Fibroblast of skin of right quadriceps (primary cell): Measurements from ENCODE around the gene TBC1D30.
"Not testable (repeated sequence)": the region's sequence is repeated elsewhere in the genome, so short reads cannot be mapped to it uniquely, and the experiment has no call there.

Experiments
- DNase-seq: peaks from one replicate; pipeline ENCODE4 v3.0.0-alpha.2; 2013

The TBC1D30 gene

DNA sequence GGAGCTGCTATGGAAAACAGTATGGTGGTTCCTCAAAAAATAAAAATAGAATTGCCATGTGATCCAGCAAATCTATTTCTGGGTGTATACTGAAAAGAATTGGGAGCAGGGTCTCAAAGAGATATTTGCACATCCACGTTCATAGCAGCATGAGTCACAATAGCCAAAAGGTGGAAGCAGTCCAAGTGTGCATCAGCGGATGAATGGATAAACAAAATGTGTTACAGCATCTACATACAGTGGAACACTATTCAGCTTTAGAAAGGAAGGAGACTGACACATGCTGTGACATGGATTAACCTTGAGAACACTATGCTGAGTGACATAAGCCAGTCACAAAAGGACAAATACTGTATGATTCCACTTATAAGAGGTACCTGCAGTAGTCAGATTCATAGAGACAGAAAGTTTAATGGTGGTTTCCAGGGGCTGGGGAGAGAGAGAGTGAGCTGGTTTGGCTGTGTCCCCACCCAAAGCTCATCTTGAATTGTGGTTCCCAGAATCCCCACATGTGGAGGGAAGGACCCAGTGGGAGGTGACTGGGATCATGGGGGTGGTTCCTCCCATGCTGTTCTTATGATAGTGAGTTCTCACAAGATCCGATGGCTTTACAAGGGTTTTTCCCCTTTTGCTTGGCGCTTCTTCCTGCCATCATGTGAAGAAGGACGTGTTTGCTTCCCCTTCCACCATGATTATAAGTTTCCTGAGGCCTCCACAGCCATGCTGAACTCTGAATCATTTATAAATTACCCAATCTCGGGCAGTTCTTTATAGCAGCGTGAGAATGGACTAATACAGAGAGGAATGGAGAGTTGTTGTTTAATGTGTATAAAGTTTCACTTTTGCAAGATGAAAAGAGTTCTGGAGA lies 17.6 kb upstream of the TBC1D30 start:
- peak; percentile 73 for DNase-seq

DNA sequence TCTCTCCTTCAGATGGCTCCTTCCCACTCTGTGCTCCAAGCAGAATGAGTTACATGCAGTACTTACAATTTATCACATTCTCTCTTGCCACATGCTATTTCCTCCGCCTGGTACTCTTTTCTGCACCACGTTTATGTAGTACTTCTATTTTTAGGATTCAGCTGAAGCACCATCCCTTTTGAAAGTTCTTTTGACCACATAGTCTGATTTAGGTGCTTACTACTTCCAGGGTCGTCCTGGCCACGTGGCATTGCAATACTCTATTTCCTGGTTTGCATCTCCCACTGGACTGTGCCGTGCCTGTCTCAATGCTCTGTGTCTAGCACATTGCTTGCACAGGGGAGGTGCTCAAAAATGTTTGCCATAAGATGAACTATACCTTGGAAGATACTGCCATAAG lies 16.3 kb upstream of the TBC1D30 start:
- no peak for DNase-seq

DNA sequence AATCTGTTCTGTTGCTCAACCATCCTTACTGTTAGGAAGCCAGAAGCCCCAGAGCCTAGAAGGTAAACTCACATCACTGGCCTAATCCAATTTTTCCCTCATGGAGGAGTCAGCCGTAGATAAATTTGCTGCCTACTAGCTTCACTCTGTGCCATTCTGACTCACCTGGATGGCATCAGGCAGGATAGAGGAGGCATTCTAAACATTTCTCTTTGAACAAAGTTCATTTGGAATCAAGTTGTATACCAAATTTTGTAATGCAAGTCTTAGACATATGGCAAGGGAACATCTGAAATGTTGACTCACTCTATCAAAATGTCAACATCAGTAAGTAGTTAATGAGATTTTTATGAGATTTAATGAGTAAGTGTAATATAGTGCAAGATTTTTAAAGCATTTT lies 13.6 kb upstream of the TBC1D30 start:
- peak; percentile 48 for DNase-seq

DNA sequence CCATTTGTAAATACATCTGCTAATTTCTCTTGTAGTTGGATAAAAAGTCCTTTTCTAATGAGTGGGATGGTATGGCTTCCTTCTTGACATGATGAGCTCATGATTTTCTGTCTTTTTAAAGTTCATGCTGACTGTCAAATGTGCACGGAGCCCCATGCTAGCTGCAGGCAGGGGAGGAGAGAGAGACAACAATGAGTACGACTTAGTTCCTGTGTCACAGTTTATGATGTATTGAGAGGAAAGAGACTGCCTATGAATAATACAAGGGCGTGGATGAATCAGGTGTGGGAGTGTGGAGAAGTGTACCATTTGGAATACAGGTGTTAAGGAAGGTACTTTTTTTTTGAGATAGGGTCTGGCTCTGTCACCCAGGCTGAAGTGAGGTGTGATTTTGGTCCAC lies 10.7 kb upstream of the TBC1D30 start:
- no peak for DNase-seq

DNA sequence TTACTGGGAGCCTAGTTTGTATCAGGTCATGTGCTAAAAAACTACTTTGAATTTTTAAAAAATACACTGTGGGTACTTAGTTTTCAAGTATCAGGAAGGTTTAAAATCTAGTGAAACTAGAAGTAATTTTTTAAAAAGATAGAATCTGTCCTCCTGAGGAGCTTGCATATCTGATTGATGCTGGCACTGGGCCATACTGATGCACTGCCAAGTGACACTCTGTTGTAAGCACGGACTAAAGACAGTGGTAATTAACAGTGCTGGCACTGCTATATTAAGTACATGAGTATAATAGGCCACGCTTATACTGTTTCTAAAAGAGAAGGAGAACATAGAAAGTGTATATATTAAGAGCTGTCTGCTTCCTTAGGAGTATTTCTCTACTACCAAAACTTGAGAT lies 10.0 kb upstream of the TBC1D30 start:
- DNase-seq, result no peak

DNA sequence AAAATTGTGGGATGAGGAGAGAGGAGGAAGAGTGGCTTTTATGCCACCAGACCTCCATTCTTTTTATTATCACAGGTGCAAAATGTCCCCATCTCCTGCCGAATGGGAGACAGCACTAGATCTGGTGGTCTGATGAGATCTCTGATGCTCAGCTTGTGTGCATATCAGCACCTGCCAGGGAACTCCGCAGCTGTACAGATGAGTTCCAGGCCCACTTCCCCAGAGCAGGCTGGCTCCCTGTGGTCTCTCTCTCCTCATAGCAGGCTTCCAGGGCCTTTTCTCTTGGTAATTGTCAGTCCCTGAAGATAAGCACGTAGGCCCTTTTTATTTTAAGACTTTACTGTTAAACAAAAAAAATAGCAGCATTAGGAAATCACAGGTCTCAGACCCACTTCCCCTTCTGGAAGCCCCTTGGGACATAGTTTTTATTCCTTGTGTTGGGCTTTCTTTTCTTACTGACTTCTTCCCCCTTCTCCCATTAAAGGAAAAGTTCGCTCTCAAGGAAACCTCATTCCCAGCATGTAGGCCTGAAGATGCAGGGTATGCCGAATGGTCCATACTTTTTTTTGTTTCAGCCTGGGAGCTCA lies 4.5 kb upstream of the TBC1D30 start:
- no peak for DNase-seq

DNA sequence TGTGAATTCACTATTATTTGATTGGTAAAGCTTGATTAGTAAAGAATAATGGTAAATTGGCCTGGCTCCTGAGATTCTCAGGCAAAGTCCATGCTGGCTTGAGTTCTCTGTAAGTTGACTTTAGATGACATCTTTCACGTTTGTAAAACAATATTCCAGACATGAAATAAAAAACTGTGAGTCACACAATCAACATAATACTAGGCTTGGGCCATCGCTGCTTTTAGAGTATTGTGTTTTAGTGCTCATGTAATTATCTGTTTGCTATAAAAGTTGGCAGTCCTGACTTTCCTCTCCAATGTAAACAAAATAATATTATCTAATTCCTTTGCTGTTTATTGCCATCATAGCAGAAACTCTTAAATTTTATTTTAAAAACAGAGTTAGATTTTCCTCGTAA lies 3.9 kb upstream of the TBC1D30 start:
- DNase-seq, result no peak

DNA sequence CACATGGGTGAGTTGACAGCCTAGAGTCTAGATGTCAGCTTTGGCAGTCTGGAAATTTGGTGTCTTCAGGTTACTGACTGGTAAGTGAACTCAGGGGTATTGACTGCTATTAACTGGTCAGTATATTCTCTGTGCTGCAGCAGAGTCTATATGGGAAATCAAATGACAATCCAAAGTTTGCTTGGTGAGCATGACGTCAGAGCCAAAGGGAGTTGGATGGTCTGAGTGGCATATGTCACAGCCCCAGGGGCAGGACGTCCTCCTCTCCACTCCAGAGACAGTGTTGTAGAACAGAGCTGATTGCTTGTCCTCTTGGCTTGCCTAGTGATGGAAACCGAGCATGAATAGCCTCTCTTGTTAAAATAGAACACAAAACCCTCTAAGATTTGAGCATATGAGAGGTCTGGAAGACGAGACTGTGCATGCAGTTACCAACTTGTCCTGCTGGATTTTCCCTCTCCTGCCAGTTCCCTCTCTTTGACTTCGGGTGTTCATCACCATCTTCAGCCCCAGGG lies 3.3 kb upstream of the TBC1D30 start:
- DNase-seq, result no peak

DNA sequence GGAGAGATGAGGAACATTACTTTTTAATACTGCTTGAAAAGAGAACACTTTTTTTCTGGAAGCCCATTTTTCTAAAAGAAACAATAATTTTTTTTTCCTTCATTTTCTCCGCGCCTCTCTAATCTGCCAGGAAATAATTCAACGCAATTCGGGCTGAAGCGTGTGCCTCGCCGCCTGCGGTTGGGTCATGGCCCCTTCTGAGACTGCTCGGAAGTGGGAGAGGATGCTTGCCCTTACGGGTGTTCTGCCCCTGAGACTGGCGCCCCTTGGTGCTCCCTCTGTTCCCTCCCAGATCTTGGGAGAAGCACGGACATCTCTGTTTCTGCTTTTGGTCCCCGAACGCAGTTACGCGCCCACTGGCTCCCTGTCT lies 332 bp upstream of the TBC1D30 start:
- DNase-seq, result no peak

DNA sequence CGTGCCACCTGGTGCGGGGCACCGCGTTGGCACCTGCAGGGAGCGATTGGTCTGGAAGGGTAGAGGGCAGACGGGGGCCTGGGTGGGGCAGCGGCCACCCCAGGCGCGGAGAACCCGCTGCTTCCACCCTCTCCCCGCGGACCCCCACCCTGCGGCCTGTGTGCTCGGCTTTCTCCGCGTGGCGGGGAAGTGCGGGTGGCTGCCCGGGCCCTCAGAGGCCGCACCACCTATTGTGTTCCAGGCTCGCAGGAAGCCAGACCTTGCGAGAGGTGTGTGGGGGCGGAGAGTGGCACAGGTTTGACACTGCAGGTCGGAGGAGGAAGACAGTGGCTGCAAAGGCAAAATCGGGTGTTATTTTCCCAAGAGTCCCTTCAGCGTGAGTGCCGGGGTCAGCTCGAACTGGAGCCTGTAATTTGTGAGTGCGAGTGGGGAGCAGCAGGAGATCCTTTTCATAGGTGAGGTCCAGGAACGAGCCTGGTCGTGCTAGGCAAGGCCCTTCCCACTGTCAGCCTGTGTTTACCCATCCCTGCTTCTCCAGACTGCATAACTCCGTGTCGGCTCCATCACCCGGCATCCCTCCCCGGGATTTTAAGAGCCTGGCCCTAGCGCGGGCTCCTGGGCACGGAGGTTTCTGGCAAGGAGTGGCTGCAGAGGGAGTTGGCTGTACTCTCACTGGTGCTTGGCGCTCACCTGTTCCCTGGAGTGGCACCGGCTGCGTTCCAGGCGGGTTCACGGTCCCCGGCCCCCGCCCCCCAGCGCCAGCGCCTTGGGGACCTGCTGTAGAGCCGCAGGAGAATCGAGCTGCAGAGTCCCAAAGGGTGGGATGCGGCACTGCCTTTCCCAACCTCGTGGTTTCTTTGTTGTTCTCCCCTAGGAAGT lies 935 bp downstream of the TBC1D30 start:
- no peak for DNase-seq

DNA sequence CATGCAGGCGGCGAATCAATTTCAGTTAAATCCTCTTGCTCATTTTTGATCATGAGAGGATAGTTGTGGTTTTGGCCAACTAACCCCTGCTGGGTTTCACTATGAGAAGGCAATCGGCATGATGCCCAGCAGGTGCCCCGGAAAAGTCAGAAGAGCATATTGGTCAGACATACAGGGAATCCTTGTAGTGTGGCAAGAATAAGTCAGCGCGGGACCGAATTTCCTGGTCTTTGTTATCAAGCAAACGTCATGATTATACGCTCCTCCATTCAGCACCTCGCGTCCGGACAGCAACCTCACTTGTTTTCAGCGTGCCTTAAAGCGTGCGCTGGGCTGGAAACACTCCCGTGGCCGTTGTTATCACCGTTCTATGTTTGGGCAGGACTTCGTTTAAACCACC lies 1.8 kb downstream of the TBC1D30 start:
- peak; percentile 46 for DNase-seq

DNA sequence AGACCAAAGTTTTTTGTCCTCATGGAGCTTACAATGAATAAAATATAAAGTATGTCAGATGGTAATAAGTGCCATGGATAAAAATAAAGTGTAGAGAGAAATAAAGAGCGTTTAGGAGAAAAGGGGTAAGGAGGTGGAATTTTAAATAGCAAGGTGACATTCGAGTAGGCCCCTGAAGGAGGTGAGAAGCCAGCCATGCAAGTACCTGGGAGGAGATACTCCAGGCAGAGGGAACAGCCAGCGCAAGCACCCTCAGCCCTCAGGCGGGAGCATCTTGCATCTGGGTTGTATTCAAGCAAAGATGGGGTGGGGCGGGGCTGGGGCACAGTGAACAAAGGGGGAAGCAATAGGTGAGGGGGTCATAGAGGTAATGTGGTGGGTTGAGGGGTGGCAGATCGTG lies 4.3 kb downstream of the TBC1D30 start:
- no peak for DNase-seq

DNA sequence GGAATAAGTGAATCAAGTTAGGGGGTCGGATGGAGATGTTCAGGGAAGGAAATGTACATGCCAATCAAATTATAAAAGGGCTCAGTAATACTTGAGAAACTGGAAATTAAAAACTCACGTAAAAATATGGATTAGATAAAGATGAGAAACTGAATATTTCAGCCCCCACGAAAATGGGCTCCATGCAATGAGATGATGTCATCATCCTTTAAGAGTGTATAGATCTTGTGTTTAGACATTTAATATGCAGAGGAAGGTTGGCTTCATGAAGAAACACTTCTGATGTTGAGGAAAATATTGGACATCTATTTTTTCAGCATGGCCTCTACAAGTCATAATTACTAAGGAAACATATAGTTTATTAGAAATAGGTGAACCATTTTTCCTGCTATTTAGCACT lies 9.5 kb downstream of the TBC1D30 start:
- DNase-seq, result no peak

DNA sequence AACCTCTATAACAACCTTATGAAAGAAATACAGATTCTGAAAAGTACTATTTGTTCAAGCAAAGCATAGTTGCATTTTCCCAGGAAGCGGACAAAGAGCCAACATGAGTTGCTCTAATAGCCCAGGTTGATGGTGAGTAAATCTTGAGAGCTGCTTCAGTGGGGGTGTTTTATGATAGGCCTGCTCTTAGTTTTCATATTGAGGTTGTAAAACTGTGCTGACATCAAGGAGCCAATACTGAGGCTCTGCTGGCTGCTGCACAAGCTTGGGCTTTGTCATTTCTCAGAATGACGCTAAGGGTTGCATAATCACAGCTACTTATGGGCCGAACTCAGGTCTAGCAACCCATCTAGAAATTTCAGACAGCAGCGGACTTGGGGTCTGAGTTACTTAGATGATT lies 11.5 kb downstream of the TBC1D30 start:
- no peak for DNase-seq

DNA sequence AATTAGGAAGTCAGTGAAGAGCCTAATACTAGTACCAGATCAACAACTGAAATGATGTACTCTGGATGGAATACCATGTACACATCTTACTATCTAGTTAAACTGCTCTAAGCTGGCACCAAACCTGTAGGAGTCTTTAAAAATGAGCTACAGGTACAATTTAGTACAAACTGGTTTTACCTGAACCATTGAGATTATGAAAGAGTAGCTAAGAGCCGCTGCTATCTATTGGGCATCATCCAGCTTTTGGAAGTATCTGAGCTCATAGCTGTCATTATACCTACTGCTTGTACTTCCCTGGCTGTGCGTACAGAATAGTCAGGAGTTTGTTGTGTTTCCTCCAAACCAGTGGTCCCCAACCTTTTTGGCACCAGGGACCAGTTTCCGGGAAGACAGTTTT lies 12.4 kb downstream of the TBC1D30 start:
- no peak for DNase-seq

DNA sequence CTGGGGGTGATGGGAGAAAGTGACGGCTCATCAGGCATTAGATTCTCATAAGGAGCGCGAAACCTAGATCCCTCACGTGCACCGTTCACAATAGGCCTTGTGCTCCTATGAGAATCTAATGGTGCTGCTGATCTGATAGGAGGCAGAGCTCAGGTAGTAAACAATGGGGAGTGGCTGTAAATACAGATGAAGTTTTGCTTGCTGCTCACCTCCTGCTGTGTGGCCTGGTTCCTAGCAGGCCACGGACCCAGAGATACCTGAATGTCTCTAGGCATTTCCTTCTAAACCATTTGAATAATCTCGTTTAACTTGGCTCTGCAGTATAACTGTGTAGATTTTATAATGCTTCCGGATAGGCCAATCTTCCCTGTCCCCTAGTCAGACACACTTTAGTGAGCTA lies 13.0 kb downstream of the TBC1D30 start:
- no peak for DNase-seq

DNA sequence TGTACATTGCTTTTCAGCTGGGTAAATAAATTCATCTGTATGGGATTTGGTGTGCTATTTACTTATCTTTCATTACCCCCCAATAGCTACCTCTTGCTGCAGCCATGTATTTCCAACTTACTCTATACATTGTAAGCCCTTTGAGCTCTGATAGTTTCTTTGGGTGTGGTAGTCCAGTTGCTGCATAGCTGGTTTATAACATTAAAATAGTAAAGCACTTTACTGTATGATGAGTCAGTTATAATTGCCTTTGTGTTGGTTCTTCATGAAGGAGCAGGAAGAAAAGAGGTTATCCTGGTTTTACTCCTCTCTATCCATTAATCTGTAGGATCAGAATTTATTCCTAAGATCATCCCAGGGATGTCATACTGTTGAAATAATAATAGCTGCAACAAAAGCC lies 15.7 kb downstream of the TBC1D30 start:
- no peak for DNase-seq

DNA sequence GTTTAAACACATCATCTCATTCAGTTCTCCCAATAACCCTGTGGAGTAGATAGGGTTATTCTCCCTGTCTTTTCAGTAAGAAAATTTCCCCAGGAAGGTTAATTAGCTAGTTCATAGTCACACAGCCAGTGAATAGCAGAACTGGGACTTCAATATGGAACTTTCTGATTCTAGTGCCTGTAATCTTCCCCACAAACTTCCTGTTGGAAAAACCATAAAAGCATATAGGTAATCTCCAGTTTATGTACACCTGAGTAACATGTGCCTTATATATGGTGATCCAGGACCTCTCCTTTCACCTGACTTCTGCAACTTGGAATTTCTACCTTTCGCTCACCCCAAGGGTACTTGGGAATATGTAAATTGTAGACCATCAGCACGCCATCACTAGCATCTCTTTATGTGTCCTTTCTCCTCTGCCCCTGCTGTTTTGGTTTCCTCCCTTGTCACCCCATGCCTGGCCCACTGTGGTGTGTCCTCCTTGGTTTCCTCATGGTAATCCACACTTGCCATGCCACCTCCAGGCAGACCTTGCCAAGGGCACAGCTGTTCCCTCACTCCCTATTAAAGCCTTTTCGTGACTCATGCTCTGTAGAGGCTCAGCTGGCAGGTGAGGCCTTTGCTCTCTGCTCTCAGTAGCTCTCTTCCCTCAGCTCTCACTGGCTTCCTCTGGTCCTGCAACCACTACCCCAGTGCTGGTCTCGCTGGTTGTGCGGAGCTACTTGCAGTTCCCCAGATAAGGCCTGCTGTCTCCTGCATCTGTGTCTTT lies 16.7 kb downstream of the TBC1D30 start:
- DNase-seq, result no peak

DNA sequence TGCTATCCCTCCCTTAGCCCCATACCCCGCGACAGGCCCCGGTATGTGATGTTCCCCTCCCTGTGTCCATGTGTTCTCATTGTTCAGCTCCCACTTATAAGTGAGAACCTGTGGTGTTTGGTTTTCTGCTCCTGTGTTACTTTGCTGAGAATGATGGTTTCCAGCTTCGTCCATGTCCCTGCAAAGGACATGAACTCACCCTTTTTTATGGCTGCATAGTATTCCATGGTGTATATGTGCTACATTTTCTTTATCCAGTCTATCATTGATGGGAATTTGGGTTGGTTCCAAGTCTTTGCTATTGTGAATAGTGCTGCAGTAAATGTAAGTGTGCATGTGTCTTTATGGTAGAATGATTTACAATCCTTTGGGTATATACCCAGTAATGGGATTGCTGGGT lies 24.0 kb downstream of the TBC1D30 start:
- DNase-seq, result not testable (repeated sequence)

DNA sequence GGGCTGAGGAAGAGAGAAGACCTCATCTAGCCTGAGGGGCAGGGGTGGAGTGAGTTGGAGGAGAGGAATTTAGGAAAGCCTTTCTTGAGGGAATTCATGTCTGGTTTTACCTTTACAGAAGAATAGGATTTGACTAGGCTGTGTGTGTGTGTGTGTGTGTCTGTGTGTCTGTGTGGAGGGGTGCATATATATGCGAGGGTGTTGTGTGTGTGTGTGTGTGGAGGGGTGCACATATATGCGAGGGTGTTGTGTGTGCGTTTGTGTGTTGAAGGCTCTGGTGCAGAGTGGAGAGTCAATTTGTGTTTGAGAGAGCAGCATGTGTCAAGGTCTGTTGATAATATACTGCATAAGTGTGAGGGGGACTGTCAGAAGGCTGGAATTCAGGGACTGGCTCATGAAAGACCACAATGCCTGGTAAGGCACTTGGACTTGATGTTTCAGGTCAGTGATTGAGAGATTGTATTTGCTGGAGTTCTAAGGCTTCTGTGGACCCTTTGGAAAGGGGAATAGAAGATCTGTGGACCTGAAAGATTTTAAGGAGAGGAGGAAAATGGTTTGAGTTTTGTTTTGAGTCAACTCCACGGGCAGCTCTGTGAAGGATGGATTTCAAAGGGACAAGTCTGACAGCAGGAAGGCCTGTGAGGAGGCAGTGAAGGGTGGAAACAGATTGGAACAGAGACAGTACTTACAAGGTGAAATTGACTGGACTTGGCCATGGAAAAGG lies 34.6 kb downstream of the TBC1D30 start:
- DNase-seq, result no peak

DNA sequence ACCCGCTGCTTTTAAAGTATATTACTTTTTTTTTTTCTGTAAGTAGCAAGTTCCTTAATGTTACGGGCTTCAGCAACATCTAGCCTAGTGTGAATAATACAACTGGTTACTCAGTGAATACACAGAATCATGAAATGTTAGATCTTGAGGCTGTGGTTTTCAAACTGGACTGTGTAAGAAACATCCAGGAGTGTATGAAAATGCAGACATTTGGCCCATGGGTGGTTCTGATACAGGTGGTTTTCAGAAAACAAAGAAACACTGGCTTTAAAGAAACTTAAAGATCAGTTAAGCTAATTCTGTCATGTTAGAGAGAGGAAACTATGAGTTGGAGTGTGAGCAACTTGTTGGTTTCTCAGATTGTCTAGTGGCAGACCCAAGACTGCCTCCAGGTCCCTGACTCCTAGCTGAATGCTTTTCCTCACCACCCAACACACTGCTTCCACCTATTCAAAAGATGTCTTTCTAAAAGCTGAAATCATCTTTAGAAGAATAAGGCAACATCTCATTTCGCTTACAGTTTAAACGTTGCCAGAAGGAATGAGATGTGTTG lies 36.1 kb downstream of the TBC1D30 start:
- DNase-seq, result no peak

DNA sequence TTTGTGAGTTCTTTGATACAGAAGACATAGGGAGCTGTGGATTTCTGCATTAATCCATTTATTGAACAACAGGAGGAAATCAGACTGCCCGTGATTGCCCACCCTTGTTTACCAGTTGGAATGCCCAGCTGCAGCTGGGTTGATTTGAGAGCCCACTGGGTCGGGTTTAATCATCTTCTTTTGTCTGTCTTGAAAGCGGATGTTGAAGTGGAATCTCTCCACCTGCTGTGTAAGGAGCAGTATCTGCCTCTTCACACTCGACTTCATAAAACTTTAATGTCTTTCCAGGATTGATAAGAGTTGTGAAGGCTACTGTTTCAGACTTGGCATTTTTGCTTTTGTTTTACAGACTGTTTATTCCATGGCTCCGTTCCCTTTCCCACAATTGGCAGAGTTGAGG lies 39.9 kb downstream of the TBC1D30 start:
- no peak for DNase-seq
